Measurements from ENCODE around the gene TMEM97. TPM values are rescaled to one million over a fixed set of nuclear protein-coding genes. Genes with fewer than 3 reads are reported as not detected.

The TMEM97 gene
- total RNA-seq, 3 donors from 2014 or later = 14.3 to 25.1 (median 18.1) TPM

- peaks cover 14% of the 10 kb centered on the region for H3K4me1 ChIP-seq (ENCODE audit: low read depth)
- H3K9me3 ChIP-seq = no peaks in the 10 kb centered on the region
- TF ChIP-seq, protein P1, sequence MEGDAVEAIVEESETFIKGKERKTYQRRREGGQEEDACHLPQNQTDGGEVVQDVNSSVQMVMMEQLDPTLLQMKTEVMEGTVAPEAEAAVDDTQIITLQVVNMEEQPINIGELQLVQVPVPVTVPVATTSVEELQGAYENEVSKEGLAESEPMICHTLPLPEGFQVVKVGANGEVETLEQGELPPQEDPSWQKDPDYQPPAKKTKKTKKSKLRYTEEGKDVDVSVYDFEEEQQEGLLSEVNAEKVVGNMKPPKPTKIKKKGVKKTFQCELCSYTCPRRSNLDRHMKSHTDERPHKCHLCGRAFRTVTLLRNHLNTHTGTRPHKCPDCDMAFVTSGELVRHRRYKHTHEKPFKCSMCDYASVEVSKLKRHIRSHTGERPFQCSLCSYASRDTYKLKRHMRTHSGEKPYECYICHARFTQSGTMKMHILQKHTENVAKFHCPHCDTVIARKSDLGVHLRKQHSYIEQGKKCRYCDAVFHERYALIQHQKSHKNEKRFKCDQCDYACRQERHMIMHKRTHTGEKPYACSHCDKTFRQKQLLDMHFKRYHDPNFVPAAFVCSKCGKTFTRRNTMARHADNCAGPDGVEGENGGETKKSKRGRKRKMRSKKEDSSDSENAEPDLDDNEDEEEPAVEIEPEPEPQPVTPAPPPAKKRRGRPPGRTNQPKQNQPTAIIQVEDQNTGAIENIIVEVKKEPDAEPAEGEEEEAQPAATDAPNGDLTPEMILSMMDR (IDR thresholded peaks at IDR 0.05) = no peak
- peak; percentile 3 for ATAC-seq
- H3K36me3 ChIP-seq (ENCODE audit: low read depth) = no peaks in the 10 kb centered on the region
- intact Hi-C loops (cut with DNase I, micrococcal nuclease) = no loop called here
- H3K4me3 ChIP-seq = peak overlapping the region; percentile 23
- DNase-seq = no peak
Measured at GRCh38 chr17:28319598-28319935, 567 bp downstream of the TMEM97 start.

- TF ChIP-seq, protein P1 (IDR thresholded peaks at IDR 0.05) = no peak
- Histone ChIP-seq H3K4me1 (ENCODE audit: low read depth) (peaks cover 14% of the 10 kb centered on the region), H3K36me3 (ENCODE audit: low read depth) (no peaks in the 10 kb centered on the region), H3K4me3 (no peak overlapping the region), H3K9me3 (no peaks in the 10 kb centered on the region)
- intact Hi-C loops (cut with DNase I, micrococcal nuclease) = no loop called here
- ATAC-seq (no peak), DNase-seq (no peak)
Measured at GRCh38 chr17:28320215-28321061, 1.4 kb downstream of the TMEM97 start.

DNA sequence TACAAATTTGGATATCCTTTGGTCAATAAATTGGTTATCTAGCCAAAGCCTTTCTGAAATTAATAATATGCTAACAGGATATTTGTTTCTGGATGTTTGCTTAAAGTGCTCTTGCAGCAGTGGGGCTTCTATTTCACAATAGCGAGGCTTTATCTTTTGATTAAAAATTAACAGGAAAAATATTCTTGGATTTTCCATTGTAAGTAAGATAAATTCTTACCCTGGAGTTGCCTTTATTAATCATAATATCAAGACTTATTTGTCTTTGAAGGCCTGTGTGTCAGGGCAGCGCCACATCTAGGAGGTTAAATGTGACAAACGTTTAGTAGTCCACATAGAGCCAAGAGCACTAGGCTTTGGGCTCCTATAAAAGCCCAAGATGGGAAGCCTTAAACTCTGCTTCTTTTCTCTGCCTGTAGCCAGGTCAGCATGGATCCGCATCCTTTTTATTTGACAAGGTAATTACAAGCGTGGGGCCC lies 5.3 kb downstream of the TMEM97 start:
- Histone ChIP-seq H3K4me1 (ENCODE audit: low read depth) (peaks cover 8% of the 10 kb centered on the region), H3K36me3 (ENCODE audit: low read depth) (no peaks in the 10 kb centered on the region), H3K9me3 (no peaks in the 10 kb centered on the region), H3K4me3 (no peak overlapping the region)
- DNase-seq (no peak), ATAC-seq (no peak)
- intact Hi-C loops (cut with DNase I, micrococcal nuclease) = no loop called here
- TF ChIP-seq, protein P1 (IDR thresholded peaks at IDR 0.05) = no peak

DNA sequence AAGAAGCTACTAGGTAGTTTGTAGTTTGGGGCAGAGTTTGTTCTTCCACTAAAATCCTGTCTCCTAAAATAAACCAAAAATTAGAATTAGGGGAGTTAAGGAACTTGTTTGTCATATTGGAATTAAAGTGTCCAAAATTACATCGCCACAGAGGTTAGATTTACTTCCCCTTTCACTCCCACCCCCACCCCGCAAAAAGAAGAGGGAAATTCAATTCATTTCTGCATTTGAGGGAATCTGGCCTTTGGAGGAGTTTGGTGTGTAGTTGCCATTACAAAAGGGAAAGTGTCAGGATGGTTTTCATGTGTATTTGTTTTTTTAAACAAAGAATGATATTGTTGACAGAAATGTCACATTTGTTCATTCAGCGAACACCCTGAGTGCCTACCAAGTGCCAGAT lies 5.8 kb downstream of the TMEM97 start:
- Histone ChIP-seq H3K9me3 (no peaks in the 10 kb centered on the region), H3K4me3 (no peak overlapping the region), H3K36me3 (ENCODE audit: low read depth) (no peaks in the 10 kb centered on the region), H3K4me1 (ENCODE audit: low read depth) (peaks cover 5% of the 10 kb centered on the region)
- ATAC-seq (no peak), DNase-seq (no peak)
- intact Hi-C loops (cut with DNase I, micrococcal nuclease) = no loop called here
- TF ChIP-seq, protein P1 (IDR thresholded peaks at IDR 0.05) = no peak

DNA sequence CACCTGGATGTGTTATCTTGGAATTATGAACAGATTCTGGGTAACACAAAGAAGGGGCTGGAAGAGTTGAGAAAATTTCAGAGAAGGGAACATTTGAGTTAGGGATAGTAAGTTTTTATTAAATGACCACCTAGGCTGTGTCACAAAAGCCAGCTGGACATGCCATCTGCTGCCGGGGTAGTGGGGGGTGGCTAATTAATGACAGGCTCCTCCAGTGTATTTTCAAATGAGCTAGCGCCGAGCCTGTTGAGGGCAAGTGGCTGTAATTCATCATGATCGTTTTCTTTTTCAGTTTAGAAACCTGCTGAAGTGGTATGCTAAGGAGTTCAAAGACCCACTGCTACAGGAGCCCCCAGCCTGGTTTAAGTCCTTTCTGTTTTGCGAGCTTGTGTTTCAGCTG lies 6.2 kb downstream of the TMEM97 start:
- no peaks in the 10 kb centered on the region for H3K9me3 ChIP-seq
- intact Hi-C loops (cut with DNase I, micrococcal nuclease) = no loop called here

More for the DNA sequence above, 6.2 kb downstream of the TMEM97 start:
- H3K4me1 ChIP-seq (ENCODE audit: low read depth) = peaks cover under 1% of the 10 kb centered on the region
- TF ChIP-seq, protein P1 (IDR thresholded peaks at IDR 0.05) = no peak
- DNase-seq (no peak), ATAC-seq (no peak)
- H3K4me3 ChIP-seq = no peak overlapping the region
- no peaks in the 10 kb centered on the region for H3K36me3 ChIP-seq (ENCODE audit: low read depth)

Data from mucosa of descending colon (tissue), 3 donors.